ENCODE data around the gene ZNF665. TPM values are rescaled to one million over a fixed set of nuclear protein-coding genes. Genes with fewer than 3 reads are reported as not detected.
"Not testable (repeated sequence)": the region's sequence is repeated elsewhere in the genome, so short reads cannot be mapped to it uniquely, and the experiment has no call there.

The ZNF665 gene
- total RNA-seq, 5 donors from 2014 or later (not counting 1 experiment from before 2014, with no cell fraction given): 2.5 to 5.3 (median 3.3) TPM

GRCh38 chr19:53126733-53127526 is 66.2 kb downstream of the ZNF665 start:
- ATAC-seq (replicated peaks in 1 of 4); H3K4me3 Mint-ChIP-seq: not testable (repeated sequence)
- peaks cover 22% of the 10 kb centered on the region for H3K36me3 Mint-ChIP-seq

DNA sequence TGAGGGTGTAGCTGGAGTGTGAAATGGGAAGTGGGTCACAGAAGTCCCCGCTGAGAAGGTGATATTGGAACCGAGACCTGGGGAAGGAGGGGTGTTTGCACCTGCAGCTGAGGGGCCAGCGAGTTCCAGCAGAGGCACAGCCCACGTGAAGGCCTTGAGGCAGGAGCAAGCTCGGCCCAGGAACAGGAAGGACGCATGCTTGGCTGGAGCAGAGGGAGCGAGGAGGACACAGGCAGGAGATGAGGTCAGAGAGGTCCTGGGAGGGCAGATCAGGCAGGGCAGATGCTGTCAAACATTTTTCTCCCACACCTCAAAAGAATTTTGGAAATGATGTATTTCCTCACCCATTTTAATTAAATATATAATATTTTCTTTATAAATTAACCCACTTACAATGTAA is 69.8 kb downstream of the ZNF665 start:
- Histone ChIP-seq H3K36me3 (ENCODE audit: control insufficient read depth in 2 of 2, extremely low read depth in 1 of 2, insufficient read depth in 1 of 2, low read length in 1 of 2) (peaks cover 0 to 3% of the 10 kb centered on the region in 2 donors), H3K27ac (ENCODE audit: low read length) (no peak overlapping the region), H3K4me1 (ENCODE audit: control insufficient read depth in 1 of 2, extremely low read depth in 1 of 2, insufficient read depth in 2 of 2, low read length in 2 of 2) (no peaks in the 10 kb centered on the region), H3K27me3 (replicated peaks in 1 of 2; ENCODE audit: control insufficient read depth in 2 of 2, extremely low read depth in 1 of 2, insufficient read depth in 2 of 2, low read length in 1 of 2) (no peaks in the 10 kb centered on the region), H3K4me3 (ENCODE audit: control insufficient read depth in 1 of 2, extremely low read depth in 1 of 2, low read length in 1 of 2) (no peak overlapping the region), H3K9me3 (no peaks in the 10 kb centered on the region)
- no peaks in the 10 kb centered on the region for H3K4me1 Mint-ChIP-seq
- peaks cover 15% of the 10 kb centered on the region for H3K36me3 Mint-ChIP-seq
- peaks cover 17 to 37% (median 31%) of the 10 kb centered on the region in 3 donors for H3K9me3 Mint-ChIP-seq
- 92% methylated on average over 4 of the region's 7 CpGs for WGBS (ENCODE audit: insufficient coverage)
- H3K4me3 Mint-ChIP-seq: no peak overlapping the region
- H3K27me3 Mint-ChIP-seq: no peaks in the 10 kb centered on the region
- ChIA-PET CTCF (no interaction called here), POLR2A (no interaction called here)
- DNase-seq (no peak), ATAC-seq (replicated peaks in 1 of 4) (no peak)
- H3K27ac Mint-ChIP-seq: no peak overlapping the region

More at GRCh38 chr19:53126733-53127526, 66.2 kb downstream of the ZNF665 start:
- H3K4me3 ChIP-seq (ENCODE audit: control insufficient read depth in 1 of 2, extremely low read depth in 1 of 2, low read length in 1 of 2); CTCF ChIA-PET; H3K9me3 ChIP-seq; POLR2A ChIA-PET; DNase-seq; H3K27ac ChIP-seq (ENCODE audit: low read length); H3K4me1 Mint-ChIP-seq; H3K4me1 ChIP-seq (ENCODE audit: control insufficient read depth in 1 of 2, extremely low read depth in 1 of 2, insufficient read depth in 2 of 2, low read length in 2 of 2); H3K27me3 ChIP-seq (replicated peaks in 1 of 2; ENCODE audit: control insufficient read depth in 2 of 2, extremely low read depth in 1 of 2, insufficient read depth in 2 of 2, low read length in 1 of 2); H3K36me3 ChIP-seq (ENCODE audit: control insufficient read depth in 2 of 2, extremely low read depth in 1 of 2, insufficient read depth in 1 of 2, low read length in 1 of 2); H3K27ac Mint-ChIP-seq: not testable (repeated sequence)
- peaks cover 16 to 35% (median 19%) of the 10 kb centered on the region in 3 donors for H3K9me3 Mint-ChIP-seq
- 73% methylated on average over 7 of the region's 15 CpGs for WGBS (ENCODE audit: insufficient coverage)
- peaks cover 7 to 15% of the 10 kb centered on the region in 2 donors for H3K27me3 Mint-ChIP-seq

Other genes with a start within 250 kb of the ZNF665 start
- gene ZNF816, start 230.5 kb downstream of the ZNF665 start, total RNA-seq: 10 to 100 TPM in 3 of 5 donors, 1 to 10 TPM in 2; 6.4 to 23.4 (median 19.0) TPM
- gene ERVV-1, start 179.4 kb downstream of the ZNF665 start, total RNA-seq: not detected
- not detected for gene ERVV-2, start 148.6 kb downstream of the ZNF665 start, total RNA-seq
- 10 to 100 TPM; 45.6 to 57.8 (median 54.6) TPM for gene ZNF160, start 89.9 kb downstream of the ZNF665 start, total RNA-seq
- 1 to 10 TPM in 3 of 5 donors, under 1 TPM in 2; 0.20 to 1.8 (median 1.4) TPM for gene ZNF415, start 60.4 kb downstream of the ZNF665 start, total RNA-seq
- 10 to 100 TPM in 3 of 5 donors, 1 to 10 TPM in 2; 6.0 to 14.2 (median 10.9) TPM for gene ZNF347, start 34.3 kb downstream of the ZNF665 start, total RNA-seq
- 10 to 100 TPM in 4 of 5 donors, 1 to 10 TPM in 1; 8.0 to 20.1 (median 13.7) TPM for gene ZNF677, start 61.5 kb upstream of the ZNF665 start, total RNA-seq
- not detected for gene VN1R2, start 64.9 kb upstream of the ZNF665 start, total RNA-seq
- not detected for gene VN1R4, start 74.4 kb upstream of the ZNF665 start, total RNA-seq
- 10 to 100 TPM in 3 of 5 donors, 1 to 10 TPM in 2; 7.4 to 14.7 (median 14.4) TPM for gene ZNF845, start 140.4 kb upstream of the ZNF665 start, total RNA-seq
- 10 to 100 TPM; 20.1 to 27.0 (median 26.1) TPM for gene ZNF525, start 172.3 kb upstream of the ZNF665 start, total RNA-seq
- gene ZNF765, start 201.8 kb upstream of the ZNF665 start, total RNA-seq: 10 to 100 TPM in 4 of 5 donors, 1 to 10 TPM in 1; 8.7 to 19.9 (median 13.9) TPM
- gene ZNF761, start 238.6 kb upstream of the ZNF665 start, total RNA-seq: 10 to 100 TPM in 3 of 5 donors, 1 to 10 TPM in 2; 9.6 to 14.5 (median 13.0) TPM